Fibroblast of gingiva (primary cell): ENCODE measurements around the gene RPL13.

Experiments
- DNase-seq: peaks from one replicate; pipeline ENCODE4 v3.0.0-alpha.2; 2011; ENCODE audit warnings: low read depth

The RPL13 gene

DNA sequence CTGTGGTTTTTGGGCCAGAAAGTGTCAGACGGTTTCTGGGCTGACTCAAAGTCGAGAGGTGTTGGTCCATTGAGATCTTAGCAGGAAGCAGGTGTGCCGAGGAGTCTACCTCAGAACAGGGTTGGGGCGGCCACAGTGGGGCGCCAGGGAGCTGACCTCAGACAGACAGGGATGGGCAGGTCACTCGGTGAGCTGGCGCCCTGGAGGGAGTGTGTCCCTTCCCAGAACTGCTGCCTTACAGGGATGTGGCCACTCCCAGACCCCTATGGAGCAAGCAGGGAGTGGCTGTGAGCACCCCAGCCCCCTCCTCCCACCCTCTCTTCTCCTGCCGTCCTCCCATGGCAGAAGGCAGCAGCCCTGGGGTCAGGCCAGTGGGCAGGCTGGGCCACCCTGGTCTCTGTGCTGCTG, 39.0 kb downstream of the RPL13 start:
- DNase-seq, result no peak

- DNase-seq, result no peak
Observed at GRCh38 chr16:89599902-89600301, 39.4 kb downstream of the RPL13 start.

- no peak for DNase-seq
Observed at GRCh38 chr16:89600427-89600826, 39.9 kb downstream of the RPL13 start.

GRCh38 chr16:89600956-89601355, 40.5 kb downstream of the RPL13 start:
- no peak for DNase-seq

- DNase-seq, result peak; percentile 30
Observed at GRCh38 chr16:89601906-89602272, 41.4 kb downstream of the RPL13 start.

GRCh38 chr16:89602273-89602951, 41.9 kb downstream of the RPL13 start:
- peak; percentile 42 for DNase-seq

GRCh38 chr16:89602952-89603590, 42.6 kb downstream of the RPL13 start:
- no peak for DNase-seq

DNA sequence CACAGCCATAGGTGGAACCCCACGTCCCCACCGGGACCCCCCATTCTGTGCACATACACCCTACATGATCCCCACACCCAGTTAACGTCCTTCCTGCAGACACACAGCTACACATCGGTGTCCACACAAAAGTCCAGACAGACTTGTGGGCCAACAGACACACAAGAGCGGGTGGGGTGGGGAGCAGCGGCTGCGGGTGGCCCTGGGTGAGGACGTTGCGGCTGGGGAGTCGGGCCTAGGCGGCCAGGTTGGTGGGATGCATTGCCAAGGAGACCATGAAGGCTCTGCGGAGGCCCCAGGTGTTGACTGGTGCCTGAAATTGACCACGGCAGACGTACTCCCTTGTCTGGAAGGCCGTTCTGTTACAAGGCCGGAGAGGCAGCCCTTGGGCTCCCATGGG, 44.3 kb downstream of the RPL13 start:
- DNase-seq, result no peak

DNA sequence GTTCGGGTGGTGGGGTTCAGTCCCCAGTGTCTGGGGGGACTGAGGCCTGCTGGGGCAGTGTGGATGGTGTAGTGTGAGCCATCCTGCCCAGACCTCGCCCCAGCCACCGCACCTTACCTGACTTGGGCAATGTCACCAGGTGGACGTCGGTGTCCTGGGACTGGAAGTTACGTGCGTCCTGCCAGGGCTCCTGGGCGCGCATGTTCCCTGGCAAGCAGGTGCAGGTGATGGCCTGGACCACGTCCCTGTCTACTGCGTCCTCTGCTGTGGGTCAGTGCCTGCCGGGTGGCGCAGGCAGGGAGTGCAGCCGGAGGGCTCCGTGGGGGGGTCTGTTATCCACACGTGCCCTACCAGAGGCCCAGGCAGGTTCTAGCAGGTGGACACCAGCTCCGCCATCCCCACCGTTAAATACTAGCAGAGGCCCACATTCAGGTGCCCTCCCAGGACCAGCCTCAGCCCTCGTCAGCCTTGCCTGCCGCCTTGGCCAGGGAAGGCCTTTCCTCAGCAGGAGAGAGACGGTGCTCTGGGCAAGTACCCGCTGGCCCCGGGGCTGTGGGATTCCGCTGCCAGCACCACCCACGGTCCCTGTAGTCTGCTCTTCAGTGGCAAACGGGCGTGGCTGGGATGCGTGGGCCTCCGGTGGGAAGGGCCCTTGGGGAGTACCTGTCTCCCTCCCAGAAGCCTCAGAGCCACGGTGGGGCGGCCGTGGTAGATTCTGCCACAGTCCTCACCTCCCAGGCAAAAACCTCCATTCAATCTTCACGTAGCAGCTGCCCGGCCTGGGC, 44.9 kb downstream of the RPL13 start:
- DNase-seq, result no peak

GRCh38 chr16:89606006-89606405, 45.5 kb downstream of the RPL13 start:
- DNase-seq, result no peak

DNA sequence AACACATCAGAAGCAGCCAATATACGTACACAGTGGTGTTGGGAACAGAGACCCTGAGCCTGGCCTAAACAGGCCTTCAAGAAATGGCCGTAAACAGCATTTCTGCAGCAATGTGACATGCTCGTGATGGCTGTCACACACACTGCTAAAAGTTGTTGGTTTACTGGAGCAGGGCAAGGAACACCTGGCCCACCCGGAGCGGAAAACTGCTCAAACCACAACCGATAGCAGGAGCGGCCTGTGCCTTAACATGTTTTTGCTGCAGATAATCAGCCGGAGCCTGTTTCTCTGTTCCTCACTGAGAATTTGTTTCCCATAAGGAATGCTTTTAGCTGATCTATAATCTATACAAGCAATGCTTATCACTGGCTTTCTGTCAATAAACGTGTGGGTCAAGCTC, 47.0 kb downstream of the RPL13 start:
- DNase-seq, result no peak

- DNase-seq, result no peak
Observed at GRCh38 chr16:89607937-89608740, 47.7 kb downstream of the RPL13 start.

DNA sequence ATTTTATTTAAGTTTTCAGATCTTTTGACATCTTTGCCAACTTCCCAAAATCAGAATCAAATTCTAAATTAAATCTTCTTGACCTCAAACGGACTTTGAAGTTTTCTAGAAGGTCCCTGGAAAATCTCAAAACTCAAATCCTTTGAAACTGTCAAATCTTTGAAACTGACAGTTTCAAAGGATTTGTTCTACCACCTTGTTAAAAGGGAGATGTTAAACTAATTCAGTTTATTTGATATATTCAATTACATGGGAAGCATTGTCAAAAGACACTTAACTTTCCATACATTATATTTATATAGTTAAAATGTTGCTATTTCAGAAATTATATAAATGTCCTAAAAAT, 49.6 kb downstream of the RPL13 start:
- DNase-seq, result no peak

DNA sequence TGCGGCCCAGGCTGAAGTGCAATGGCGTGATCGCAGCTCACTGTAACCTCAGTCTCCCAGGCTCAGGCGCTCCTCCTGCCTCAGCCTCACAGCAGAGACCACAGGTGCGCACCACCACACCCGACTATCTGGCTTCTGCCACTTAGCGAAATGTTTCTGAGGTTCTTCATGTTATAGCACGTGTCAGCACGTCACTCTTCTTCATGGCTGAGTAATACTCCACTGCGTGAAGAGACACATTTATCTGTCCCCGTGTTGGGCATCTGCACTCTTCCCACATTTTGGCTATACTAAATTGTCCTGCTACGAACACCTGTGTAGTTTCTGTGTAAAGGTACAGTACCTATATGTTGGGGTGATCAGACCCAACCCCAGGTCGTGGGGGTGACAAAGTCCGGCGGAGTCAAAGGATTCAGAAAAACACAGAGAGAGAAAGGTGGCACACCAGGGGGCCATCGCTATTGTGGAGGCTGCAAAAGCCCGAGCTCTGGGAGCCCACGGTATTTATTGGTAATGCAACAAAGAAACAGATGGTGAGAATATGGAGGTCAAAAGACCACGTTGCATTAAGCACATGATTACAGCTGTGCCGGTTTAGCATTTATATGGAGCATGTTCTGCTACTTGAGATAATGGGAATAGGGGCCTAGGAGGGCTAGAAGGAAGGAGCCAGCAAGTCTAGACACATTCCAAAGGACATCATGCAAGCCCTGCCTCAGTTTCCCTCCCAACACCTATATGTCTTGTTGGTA, 52.1 kb downstream of the RPL13 start:
- DNase-seq, result no peak

DNA sequence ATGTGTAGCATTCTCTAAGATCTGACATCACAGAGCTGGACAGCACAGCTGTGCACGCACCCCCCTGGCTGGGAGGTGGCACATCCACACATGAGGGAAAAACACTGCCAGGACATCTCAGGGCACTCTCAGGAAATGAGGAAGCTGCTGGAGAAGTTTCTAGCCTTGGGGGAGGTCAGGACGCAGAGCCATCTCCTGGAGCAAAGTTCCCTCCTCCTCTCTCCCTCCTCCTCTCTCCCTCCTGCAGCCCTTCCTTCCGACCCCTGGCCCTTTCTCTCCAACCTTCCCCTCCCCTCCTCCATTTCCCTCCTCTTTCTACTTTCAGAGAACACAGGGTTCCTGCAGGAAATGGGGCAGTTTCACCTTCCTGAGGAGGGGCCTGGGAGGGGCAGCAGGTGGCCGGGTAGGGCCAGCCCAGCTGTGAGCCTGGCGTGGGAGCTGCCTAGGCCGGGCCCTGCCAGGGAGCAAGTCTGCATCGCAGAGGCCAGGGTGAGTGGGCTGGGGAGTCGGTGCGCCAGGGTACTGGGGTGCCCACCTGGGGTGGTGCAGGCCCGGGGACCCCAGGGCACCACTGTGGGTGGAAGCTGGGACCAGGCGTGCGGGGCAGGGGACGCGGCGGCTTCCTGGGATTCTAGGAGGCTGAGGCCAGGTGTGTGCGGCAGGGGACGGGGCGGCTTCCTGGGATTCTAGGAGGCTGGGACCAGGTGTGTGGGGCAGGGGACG, 52.9 kb downstream of the RPL13 start, which contains the start of gene DPEP1:
DPEP1 (plus strand) TSS at position 412 of the 723 bp plus-strand sequence. CDS start 16,769 bp downstream, outside the sequence.
- no peak for DNase-seq

DNA sequence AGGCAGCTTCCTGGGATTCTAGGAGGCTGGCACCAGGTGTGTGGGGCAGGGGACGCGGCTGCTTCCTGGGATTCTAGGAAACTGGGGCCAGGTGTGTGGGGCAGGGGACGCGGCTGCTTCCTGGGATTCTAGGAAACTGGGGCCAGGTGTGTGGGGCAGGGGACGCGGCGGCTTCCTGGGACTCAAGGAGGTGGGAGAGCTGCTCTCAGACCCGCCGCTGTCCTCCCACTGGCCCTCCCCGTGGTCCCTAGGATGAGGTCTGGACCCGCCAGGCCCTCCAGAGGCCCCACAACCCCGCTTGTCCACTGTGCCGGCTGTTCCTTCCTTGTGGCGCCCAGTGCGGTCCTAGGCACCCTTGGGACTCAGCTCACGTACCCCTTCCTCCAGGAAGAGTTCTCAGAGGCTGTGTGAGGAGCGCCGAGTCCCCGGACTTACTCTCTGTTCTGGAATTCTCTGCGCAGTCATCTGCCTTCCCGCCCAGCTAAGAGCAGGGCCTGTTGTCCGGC, 53.5 kb downstream of the RPL13 start:
- DNase-seq, result no peak
